ENCODE measurements around the gene PLEKHA1. TPM values are rescaled to one million over a fixed set of nuclear protein-coding genes. Genes with fewer than 3 reads are reported as not detected.

The PLEKHA1 gene
- total and polyA plus RNA-seq, 2 experiments from 2014 or later: 25.8 to 36.6 TPM

DNA sequence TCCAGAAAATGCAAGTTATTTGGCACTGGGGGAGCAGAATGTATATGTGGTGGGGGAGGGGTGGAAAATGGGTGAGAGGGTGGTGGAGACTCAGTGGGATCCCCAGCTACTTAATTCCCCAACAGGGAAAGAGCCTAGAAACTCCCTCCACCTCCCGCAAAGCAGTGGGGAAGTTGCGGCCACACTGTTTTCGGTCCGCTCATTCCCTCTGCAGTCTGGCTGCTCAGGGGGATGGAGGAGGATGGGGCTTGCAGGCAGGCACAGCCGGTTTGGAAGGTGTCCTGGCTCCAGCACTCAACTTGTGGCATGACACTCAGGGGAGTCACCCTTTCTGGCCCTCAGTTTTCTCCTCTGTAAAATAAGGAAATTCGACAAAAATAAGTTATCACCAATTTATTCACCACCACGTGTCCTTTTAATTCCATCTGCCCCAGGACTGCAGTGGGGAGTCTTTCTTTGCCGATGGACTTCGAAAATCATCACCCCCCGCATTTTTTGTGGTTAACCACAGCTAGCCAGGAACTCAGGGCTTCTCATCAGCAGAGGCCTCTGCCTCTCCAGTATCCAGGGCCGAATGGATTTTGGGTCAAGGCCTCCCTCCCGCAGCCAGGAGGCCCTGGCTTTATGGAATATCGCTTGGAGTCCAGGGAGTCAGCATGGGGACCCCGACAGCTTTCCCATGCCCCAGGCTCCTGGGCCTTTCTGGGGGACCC, 85.2 kb downstream of the PLEKHA1 start:
- peak; percentile 11 for ATAC-seq
- Histone ChIP-seq H4K20me1 (replicated peaks; ENCODE audit: insufficient read depth) (no peaks in the 10 kb centered on the region; the same call in 1 of the 2 replicates), H3K4me2 (no peak overlapping the region), H3K9me2 (ENCODE audit: insufficient read depth) (no peaks in the 10 kb centered on the region), H3K27ac (ENCODE audit: low read depth) (no peak overlapping the region), H3F3A (replicated peaks; ENCODE audit: low read depth) (0 out of 2 replicates have a peak, but pooled peaks cover 6% of the 10 kb centered on the region), H3K4me1 (ENCODE audit: insufficient read depth) (peaks cover 16% of the 10 kb centered on the region), H2AFZ (no peak overlapping the region), H3K4me3 (no peak overlapping the region), H3K27me3 (ENCODE audit: insufficient read depth) (peaks cover 52% of the 10 kb centered on the region), H3K79me2 (replicated peaks; ENCODE audit: insufficient read depth) (no peaks in the 10 kb centered on the region), H3K36me3 (ENCODE audit: insufficient read depth) (no peaks in the 10 kb centered on the region)
- H3K4me1 Mint-ChIP-seq: peaks cover 36% of the 10 kb centered on the region
- H3K9me3 Mint-ChIP-seq: no peaks in the 10 kb centered on the region
- DNase-seq (ENCODE audit: low spot score): no peak
- H3K36me3 Mint-ChIP-seq (ENCODE audit: low read depth): no peaks in the 10 kb centered on the region
- H3K27me3 Mint-ChIP-seq (ENCODE audit: insufficient read depth, low read depth, poor library complexity): peaks cover 53% of the 10 kb centered on the region
- H3K4me3 Mint-ChIP-seq: peak overlapping the region; percentile 34
- H3K27ac Mint-ChIP-seq: no peak overlapping the region
- TF ChIP-seq STAT1 (IDR thresholded peaks at IDR 0.05; ENCODE audit: unreplicated experiment) (no peak), EZH2phosphoT487 (IDR thresholded peaks at IDR 0.05; ENCODE audit: unreplicated experiment) (no peak), NANOG (IDR thresholded peaks at IDR 0.05; ENCODE audit: borderline replicate concordance) (no peak), ZNF331 (CRISPR knock-in tag; IDR thresholded peaks at IDR 0.05; ENCODE audit: low read depth) (no peak), CREB1 (CRISPR knock-in tag; IDR thresholded peaks at IDR 0.05; ENCODE audit: low read depth) (no peak), POLR2AphosphoS5 (IDR thresholded peaks at IDR 0.05; ENCODE audit: low read depth) (no peak), JUNB (IDR thresholded peaks at IDR 0.05; ENCODE audit: unreplicated experiment) (no peak), ZNF114 (CRISPR knock-in tag; IDR thresholded peaks at IDR 0.05) (no peak)
- TF ChIP-seq, protein P1, sequence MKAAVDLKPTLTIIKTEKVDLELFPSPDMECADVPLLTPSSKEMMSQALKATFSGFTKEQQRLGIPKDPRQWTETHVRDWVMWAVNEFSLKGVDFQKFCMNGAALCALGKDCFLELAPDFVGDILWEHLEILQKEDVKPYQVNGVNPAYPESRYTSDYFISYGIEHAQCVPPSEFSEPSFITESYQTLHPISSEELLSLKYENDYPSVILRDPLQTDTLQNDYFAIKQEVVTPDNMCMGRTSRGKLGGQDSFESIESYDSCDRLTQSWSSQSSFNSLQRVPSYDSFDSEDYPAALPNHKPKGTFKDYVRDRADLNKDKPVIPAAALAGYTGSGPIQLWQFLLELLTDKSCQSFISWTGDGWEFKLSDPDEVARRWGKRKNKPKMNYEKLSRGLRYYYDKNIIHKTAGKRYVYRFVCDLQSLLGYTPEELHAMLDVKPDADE (IDR thresholded peaks at IDR 0.05): no peak
- TF ChIP-seq, protein P2, sequence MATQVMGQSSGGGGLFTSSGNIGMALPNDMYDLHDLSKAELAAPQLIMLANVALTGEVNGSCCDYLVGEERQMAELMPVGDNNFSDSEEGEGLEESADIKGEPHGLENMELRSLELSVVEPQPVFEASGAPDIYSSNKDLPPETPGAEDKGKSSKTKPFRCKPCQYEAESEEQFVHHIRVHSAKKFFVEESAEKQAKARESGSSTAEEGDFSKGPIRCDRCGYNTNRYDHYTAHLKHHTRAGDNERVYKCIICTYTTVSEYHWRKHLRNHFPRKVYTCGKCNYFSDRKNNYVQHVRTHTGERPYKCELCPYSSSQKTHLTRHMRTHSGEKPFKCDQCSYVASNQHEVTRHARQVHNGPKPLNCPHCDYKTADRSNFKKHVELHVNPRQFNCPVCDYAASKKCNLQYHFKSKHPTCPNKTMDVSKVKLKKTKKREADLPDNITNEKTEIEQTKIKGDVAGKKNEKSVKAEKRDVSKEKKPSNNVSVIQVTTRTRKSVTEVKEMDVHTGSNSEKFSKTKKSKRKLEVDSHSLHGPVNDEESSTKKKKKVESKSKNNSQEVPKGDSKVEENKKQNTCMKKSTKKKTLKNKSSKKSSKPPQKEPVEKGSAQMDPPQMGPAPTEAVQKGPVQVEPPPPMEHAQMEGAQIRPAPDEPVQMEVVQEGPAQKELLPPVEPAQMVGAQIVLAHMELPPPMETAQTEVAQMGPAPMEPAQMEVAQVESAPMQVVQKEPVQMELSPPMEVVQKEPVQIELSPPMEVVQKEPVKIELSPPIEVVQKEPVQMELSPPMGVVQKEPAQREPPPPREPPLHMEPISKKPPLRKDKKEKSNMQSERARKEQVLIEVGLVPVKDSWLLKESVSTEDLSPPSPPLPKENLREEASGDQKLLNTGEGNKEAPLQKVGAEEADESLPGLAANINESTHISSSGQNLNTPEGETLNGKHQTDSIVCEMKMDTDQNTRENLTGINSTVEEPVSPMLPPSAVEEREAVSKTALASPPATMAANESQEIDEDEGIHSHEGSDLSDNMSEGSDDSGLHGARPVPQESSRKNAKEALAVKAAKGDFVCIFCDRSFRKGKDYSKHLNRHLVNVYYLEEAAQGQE (IDR thresholded peaks at IDR 0.05; ENCODE audit: unreplicated experiment): no peak
- TF ChIP-seq, protein P3, sequence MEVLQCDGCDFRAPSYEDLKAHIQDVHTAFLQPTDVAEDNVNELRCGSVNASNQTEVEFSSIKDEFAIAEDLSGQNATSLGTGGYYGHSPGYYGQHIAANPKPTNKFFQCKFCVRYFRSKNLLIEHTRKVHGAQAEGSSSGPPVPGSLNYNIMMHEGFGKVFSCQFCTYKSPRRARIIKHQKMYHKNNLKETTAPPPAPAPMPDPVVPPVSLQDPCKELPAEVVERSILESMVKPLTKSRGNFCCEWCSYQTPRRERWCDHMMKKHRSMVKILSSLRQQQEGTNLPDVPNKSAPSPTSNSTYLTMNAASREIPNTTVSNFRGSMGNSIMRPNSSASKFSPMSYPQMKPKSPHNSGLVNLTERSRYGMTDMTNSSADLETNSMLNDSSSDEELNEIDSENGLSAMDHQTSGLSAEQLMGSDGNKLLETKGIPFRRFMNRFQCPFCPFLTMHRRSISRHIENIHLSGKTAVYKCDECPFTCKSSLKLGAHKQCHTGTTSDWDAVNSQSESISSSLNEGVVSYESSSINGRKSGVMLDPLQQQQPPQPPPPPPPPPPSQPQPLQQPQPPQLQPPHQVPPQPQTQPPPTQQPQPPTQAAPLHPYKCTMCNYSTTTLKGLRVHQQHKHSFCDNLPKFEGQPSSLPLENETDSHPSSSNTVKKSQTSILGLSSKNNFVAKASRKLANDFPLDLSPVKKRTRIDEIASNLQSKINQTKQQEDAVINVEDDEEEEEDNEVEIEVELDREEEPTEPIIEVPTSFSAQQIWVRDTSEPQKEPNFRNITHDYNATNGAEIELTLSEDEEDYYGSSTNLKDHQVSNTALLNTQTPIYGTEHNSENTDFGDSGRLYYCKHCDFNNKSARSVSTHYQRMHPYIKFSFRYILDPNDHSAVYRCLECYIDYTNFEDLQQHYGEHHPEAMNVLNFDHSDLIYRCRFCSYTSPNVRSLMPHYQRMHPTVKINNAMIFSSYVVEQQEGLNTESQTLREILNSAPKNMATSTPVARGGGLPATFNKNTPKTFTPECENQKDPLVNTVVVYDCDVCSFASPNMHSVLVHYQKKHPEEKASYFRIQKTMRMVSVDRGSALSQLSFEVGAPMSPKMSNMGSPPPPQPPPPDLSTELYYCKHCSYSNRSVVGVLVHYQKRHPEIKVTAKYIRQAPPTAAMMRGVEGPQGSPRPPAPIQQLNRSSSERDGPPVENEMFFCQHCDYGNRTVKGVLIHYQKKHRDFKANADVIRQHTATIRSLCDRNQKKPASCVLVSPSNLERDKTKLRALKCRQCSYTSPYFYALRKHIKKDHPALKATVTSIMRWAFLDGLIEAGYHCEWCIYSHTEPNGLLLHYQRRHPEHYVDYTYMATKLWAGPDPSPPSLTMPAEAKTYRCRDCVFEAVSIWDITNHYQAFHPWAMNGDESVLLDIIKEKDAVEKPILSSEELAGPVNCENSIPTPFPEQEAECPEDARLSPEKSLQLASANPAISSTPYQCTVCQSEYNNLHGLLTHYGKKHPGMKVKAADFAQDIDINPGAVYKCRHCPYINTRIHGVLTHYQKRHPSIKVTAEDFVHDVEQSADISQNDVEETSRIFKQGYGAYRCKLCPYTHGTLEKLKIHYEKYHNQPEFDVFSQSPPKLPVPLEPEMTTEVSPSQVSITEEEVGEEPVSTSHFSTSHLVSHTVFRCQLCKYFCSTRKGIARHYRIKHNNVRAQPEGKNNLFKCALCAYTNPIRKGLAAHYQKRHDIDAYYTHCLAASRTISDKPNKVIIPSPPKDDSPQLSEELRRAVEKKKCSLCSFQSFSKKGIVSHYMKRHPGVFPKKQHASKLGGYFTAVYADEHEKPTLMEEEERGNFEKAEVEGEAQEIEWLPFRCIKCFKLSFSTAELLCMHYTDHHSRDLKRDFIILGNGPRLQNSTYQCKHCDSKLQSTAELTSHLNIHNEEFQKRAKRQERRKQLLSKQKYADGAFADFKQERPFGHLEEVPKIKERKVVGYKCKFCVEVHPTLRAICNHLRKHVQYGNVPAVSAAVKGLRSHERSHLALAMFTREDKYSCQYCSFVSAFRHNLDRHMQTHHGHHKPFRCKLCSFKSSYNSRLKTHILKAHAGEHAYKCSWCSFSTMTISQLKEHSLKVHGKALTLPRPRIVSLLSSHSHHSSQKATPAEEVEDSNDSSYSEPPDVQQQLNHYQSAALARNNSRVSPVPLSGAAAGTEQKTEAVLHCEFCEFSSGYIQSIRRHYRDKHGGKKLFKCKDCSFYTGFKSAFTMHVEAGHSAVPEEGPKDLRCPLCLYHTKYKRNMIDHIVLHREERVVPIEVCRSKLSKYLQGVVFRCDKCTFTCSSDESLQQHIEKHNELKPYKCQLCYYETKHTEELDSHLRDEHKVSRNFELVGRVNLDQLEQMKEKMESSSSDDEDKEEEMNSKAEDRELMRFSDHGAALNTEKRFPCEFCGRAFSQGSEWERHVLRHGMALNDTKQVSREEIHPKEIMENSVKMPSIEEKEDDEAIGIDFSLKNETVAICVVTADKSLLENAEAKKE (CRISPR knock-in tag; IDR thresholded peaks at IDR 0.05): no peak
- TF ChIP-seq, protein P4, sequence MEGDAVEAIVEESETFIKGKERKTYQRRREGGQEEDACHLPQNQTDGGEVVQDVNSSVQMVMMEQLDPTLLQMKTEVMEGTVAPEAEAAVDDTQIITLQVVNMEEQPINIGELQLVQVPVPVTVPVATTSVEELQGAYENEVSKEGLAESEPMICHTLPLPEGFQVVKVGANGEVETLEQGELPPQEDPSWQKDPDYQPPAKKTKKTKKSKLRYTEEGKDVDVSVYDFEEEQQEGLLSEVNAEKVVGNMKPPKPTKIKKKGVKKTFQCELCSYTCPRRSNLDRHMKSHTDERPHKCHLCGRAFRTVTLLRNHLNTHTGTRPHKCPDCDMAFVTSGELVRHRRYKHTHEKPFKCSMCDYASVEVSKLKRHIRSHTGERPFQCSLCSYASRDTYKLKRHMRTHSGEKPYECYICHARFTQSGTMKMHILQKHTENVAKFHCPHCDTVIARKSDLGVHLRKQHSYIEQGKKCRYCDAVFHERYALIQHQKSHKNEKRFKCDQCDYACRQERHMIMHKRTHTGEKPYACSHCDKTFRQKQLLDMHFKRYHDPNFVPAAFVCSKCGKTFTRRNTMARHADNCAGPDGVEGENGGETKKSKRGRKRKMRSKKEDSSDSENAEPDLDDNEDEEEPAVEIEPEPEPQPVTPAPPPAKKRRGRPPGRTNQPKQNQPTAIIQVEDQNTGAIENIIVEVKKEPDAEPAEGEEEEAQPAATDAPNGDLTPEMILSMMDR (conservative IDR thresholded peaks at IDR 0.05; ENCODE audit: low read depth in 2 of 2): no peak
